ENCODE measurements around the gene DAB2IP.

DNA sequence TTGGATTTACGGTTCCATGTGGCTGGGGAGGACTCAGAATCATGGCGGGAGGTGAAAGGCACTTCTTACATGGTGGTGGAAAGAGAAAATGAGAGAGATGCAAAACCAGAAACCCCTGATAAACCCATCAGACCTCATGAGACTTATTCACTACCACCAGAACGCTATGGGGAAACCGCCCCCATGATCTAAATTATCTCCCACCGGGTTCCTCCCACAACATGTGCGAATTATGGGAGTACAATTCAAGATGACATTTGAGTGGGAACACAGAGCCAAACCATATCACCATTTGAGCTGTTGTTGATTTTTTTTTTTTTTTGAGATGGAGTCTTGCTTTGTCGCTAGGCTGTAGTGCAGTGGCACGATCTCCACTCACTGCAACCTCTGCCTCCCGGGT is 16.5 kb downstream of the DAB2IP start:
- TF ChIP-seq, protein P1, sequence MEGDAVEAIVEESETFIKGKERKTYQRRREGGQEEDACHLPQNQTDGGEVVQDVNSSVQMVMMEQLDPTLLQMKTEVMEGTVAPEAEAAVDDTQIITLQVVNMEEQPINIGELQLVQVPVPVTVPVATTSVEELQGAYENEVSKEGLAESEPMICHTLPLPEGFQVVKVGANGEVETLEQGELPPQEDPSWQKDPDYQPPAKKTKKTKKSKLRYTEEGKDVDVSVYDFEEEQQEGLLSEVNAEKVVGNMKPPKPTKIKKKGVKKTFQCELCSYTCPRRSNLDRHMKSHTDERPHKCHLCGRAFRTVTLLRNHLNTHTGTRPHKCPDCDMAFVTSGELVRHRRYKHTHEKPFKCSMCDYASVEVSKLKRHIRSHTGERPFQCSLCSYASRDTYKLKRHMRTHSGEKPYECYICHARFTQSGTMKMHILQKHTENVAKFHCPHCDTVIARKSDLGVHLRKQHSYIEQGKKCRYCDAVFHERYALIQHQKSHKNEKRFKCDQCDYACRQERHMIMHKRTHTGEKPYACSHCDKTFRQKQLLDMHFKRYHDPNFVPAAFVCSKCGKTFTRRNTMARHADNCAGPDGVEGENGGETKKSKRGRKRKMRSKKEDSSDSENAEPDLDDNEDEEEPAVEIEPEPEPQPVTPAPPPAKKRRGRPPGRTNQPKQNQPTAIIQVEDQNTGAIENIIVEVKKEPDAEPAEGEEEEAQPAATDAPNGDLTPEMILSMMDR (IDR thresholded peaks at IDR 0.05; ENCODE audit: insufficient read depth, low read depth, low read length) = no peak
- TF ChIP-seq EZH2 (IDR thresholded peaks at IDR 0.05; ENCODE audit: insufficient read depth, low read length) = no peak
